Measurements from ENCODE around the gene AVPI1.
"Not testable (repeated sequence)": the region's sequence is repeated elsewhere in the genome, so short reads cannot be mapped to it uniquely, and the experiment has no call there.

The AVPI1 gene

DNA sequence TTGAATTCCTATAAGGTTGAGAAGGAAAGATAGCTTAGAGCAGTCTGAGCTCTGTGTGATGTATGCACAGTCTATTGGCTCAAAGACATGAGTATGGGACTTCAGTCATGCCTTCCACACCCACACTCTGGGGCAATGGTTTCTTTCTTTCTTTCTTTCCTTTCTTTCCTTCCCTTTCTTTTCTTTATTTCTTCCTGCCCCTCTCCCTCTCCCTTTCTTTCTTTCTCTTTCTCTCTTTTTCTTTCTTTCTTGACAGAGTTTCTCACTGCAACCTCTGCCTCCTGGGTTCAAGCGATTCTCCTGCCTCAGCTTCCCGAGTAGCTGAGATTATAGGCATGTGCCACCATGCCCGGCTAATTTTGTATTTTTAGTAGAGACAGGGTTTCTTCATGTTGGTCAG is 48.0 kb downstream of the AVPI1 start:
- DNase-seq, result not testable (repeated sequence)

DNA sequence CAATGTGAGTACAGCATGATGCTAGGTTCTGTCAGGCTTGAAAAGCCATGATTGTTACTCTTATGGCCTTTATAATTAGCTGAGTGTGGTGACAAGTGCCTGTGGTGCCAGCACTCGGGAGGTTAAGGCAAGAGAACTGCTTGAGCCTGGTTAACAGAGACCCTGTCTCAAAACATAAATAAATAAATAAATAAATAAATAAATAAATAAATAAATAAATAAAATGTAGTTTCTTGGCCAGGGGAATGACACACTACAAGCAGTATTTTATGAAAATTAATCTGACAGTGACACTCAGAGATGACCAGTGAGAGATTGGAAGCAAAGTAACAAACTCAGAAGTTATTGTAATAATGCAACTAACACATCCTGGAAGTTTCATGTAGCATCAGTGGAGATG is 51.5 kb downstream of the AVPI1 start:
- DNase-seq, result no peak

GRCh38 chr10:97633921-97634320 is 53.1 kb downstream of the AVPI1 start:
- DNase-seq, result no peak

- DNase-seq, result peak; percentile 75
These were observed 53.8 kb downstream of the AVPI1 start, which contains the start of gene MORN4 for GRCh38 chr10:97632949-97633884. MORN4 (minus strand) TSS chr10:97633500; CDS start chr10:97619653, 13,847 bp downstream.

GRCh38 chr10:97631098-97631497 is 55.9 kb downstream of the AVPI1 start:
- DNase-seq, result no peak

DNA sequence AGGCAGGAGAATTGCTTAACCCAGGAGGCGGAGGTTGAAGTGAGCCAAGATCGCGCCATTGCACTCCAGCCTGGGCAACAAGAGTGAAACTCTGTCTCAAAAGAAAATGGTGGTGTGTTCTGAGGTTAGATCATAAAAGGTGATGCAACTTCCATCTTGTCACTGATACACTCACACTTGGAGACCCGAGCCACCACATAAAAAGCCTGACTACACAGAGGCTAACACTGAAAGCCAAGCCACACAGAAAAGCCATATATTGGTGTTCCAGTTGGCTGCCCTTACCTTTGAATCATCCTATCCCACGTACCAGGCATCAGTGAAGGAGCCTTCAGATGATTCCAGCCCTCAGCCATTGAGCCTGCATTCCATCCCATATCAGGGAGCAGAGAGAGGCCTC is 57.8 kb downstream of the AVPI1 start:
- no peak for DNase-seq

GRCh38 chr10:97628228-97628627 is 58.8 kb downstream of the AVPI1 start:
- no peak for DNase-seq

DNA sequence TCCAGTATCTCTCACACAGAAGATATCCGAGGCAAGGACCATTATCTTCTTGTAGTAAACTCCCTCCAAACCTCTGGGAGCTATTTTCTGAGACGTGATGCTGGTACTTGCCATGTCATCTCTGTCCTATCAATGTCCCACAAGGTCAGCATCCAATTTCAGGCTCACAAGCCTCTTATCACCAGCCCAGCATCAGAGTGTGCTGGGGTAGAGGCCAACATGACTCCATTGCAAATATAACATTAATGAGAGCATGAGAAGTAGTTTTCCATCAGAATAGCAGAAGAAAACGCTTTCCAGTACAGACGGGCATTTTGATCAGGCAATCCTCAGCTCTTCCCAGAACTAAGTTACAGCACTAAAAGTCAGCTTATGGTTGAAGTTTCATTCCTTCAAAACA is 59.3 kb downstream of the AVPI1 start:
- DNase-seq, result no peak
